Tibial nerve (tissue), 4 donors: ENCODE results near the gene IGIP. TPM values are rescaled to one million over a fixed set of nuclear protein-coding genes. Genes with fewer than 3 reads are reported as not detected.

ENCODE experiments used
- DNase-seq, 2 donors: peaks; one replicate each; pipeline ENCODE4 v3.0.0-alpha.2; 2019; ENCODE audit warnings: low spot score in 2 of 2
- H3K27ac ChIP-seq, 4 donors: fragments of 200-600 bp; sonication (generic) in 3 of 4; one replicate each; pipeline ENCODE4 v1.5.1; 2017 to 2019; ENCODE audit warnings: mild to moderate bottlenecking in 1 of 4
- H3K27me3 ChIP-seq, 2 donors: fragments of 200-600 bp; sonication (generic) in 1 of 2; one replicate each; pipeline versions ENCODE4 v1.5.1 to v1.6.0; 2017 to 2019
- H3K36me3 ChIP-seq, 3 donors: fragments of 200-600 bp; sonication (generic); one replicate each; pipeline ENCODE4 v1.5.1; 2018 to 2019
- H3K4me1 ChIP-seq, 4 donors: fragments of 200-600 bp; sonication (generic) in 3 of 4; one replicate each; pipeline ENCODE4 v1.5.1; 2017 to 2019
- H3K4me3 ChIP-seq, 4 donors: fragments of 200-600 bp; sonication (generic) in 3 of 4; one replicate each; pipeline ENCODE4 v1.5.1; 2017 to 2019; ENCODE audit warnings: mild to moderate bottlenecking in 1 of 4, moderate library complexity in 1 of 4
- H3K9me3 ChIP-seq, 4 donors: fragments of 200-600 bp; sonication (generic) in 3 of 4; one replicate each; pipeline ENCODE4 v1.5.1; 2017 to 2019
- EP300 ChIP-seq, 2 donors: sonication (generic); formaldehyde crosslinking; IDR thresholded peaks; one replicate each; pipeline ENCODE4 v1.6.1; 2017; ENCODE audit warnings: antibody characterized with exemption in 2 of 2, mild to moderate bottlenecking in 1 of 2
- POLR2A ChIP-seq, 2 donors: fragments of 450-650 bp; IDR thresholded peaks; one replicate each; pipeline ENCODE4 v1.6.1; 2017; ENCODE audit warnings: antibody characterized with exemption in 2 of 2, mild to moderate bottlenecking in 2 of 2, moderate library complexity in 2 of 2
- WGBS, 2 donors: methylation state at CpG; one replicate each; pipeline ENCODE4 v1.1.5; 2018; 5-methylcytosine and 5-hydroxymethylcytosine counted together
- total RNA-seq, 4 donors: library from RNA; depleted of rRNA; stranded (reverse); fragments of >200 nt; gene quantifications; one replicate each; pipeline ENCODE4 v1.1.0, GENCODE V29; 2016
- TF ChIP-seq, protein P1 (sequence below), 5 experiments: fragments of 200-600 bp in 3 of 5; fragments of 450-650 bp in 2 of 5; sonication (generic) in 3 of 5; IDR thresholded peaks; one replicate each; pipeline ENCODE4 v1.5.1; 2016 to 2019; ENCODE audit warnings: antibody characterized with exemption in 5 of 5, mild to moderate bottlenecking in 3 of 5, moderate library complexity in 2 of 5

The IGIP gene
- total RNA-seq, 4 donors from 2014 or later, result 16.5 to 28.6 (median 27.1) TPM

DNA sequence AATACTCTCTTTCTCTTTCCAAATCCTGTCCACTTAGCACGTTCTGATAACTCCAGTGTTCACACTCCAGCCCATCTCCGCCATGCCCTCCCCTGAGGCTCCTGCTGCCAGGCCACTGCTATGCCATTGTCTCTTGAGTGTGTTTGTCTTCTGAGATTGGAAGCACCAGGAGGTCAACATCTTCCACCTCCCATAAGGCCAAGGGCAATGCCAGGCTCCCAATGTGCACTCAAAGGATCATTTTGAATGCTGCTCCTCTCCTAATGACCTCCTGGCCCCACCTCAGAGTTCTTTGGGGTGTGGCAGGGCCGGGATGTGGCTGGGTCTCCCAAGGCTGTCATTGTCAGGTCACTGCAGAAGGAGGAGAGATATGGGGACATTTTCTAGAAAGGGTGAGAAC is 19.5 kb downstream of the IGIP start:
- no peaks in the 10 kb centered on the region for H3K9me3 ChIP-seq
- TF ChIP-seq, protein P1, sequence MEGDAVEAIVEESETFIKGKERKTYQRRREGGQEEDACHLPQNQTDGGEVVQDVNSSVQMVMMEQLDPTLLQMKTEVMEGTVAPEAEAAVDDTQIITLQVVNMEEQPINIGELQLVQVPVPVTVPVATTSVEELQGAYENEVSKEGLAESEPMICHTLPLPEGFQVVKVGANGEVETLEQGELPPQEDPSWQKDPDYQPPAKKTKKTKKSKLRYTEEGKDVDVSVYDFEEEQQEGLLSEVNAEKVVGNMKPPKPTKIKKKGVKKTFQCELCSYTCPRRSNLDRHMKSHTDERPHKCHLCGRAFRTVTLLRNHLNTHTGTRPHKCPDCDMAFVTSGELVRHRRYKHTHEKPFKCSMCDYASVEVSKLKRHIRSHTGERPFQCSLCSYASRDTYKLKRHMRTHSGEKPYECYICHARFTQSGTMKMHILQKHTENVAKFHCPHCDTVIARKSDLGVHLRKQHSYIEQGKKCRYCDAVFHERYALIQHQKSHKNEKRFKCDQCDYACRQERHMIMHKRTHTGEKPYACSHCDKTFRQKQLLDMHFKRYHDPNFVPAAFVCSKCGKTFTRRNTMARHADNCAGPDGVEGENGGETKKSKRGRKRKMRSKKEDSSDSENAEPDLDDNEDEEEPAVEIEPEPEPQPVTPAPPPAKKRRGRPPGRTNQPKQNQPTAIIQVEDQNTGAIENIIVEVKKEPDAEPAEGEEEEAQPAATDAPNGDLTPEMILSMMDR (IDR thresholded peaks at IDR 0.05), result no peak
- no peak for TF ChIP-seq POLR2A (IDR thresholded peaks at IDR 0.05)
- no peak for TF ChIP-seq EP300 (IDR thresholded peaks at IDR 0.05)
- no peaks in the 10 kb centered on the region for H3K27me3 ChIP-seq
- H3K4me3 ChIP-seq, result peak overlapping the region in 2 of 4 donors; percentile 27 to 47
- DNase-seq, result no peak
- H3K36me3 ChIP-seq, result no peaks in the 10 kb centered on the region
- H3K4me1 ChIP-seq, result peaks cover 0 to 42% (median 18%) of the 10 kb centered on the region in 4 donors
- 79 to 84% methylated on average over 3 of the region's 3 CpGs for WGBS, 2 donors
- H3K27ac ChIP-seq, result no peak overlapping the region

DNA sequence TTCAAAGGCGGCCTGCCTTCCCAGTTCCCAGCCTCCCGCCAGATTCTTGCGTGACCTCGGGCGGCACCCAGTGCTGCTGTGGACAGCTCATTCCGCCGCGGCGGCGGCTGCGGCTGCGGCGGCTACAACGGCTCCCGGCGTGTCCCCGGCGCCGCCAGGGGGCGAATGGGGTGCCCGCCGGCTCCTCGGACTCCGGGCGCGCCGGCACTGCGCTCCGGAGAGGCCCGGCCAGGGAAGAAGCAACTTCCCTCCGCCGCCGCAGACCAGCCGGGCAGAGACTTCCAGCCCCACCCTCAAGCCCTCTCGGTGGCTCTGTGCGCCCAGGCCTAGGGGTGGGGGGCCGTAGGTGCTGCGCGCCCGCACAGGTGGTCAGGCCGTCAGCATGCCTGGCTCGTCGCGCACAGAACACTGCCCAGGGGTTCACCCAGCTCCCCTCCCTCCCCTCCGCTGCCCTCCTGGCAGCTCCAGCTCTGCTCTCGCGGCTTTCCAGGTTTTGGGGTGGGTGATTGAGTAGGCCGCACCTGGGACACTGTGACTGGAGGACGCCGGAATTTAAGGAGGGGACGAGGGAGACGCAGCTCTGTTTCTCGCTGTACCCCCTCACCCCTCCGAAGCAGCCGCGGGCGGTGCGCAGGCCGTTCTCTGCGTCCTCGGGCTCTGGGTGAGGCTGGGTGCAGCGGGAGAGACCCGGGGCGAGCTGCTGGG is 20.2 kb downstream of the IGIP start:
- TF ChIP-seq, protein P1 (IDR thresholded peaks at IDR 0.05), result peak; percentile 67 to 90 (median 85)
- TF ChIP-seq EP300 (IDR thresholded peaks at IDR 0.05) (peak in 1 of 2 donors; percentile 30), POLR2A (IDR thresholded peaks at IDR 0.05) (no peak)
- Histone ChIP-seq H3K4me3 (peak overlapping the region; percentile 19 to 47 (median 36)), H3K9me3 (no peaks in the 10 kb centered on the region), H3K27me3 (no peaks in the 10 kb centered on the region), H3K27ac (no peak overlapping the region), H3K4me1 (peaks cover 0 to 40% (median 13%) of the 10 kb centered on the region in 4 donors), H3K36me3 (no peaks in the 10 kb centered on the region)
- peak; percentile 33 to 37 for DNase-seq
- 8 to 17% methylated on average over 35 to 43 of the region's 64 CpGs for WGBS, 2 donors

DNA sequence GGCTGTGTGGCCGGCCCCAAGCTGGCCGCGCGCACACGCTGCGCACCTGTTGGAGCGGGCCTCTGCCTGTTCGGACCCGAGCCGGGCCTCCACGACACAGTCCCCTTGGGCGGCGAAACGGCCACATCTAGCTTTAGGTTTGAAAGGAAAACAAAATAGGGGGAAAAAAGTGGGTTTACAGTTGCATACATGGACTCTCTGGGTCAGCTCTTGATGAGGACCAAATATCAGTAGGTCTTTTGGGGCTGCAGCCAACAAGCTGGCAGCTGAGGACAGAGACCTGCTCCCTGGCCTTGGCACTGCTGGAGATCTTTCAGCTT is 20.7 kb downstream of the IGIP start:
- no peaks in the 10 kb centered on the region for H3K36me3 ChIP-seq
- no peak overlapping the region for H3K27ac ChIP-seq
- H3K4me3 ChIP-seq, result peak overlapping the region in 2 of 4 donors; percentile 27 to 47
- peaks cover 0 to 40% (median 13%) of the 10 kb centered on the region in 4 donors for H3K4me1 ChIP-seq
- DNase-seq, result no peak
- TF ChIP-seq, protein P1 (IDR thresholded peaks at IDR 0.05), result no peak
- TF ChIP-seq EP300 (IDR thresholded peaks at IDR 0.05), result no peak
- H3K27me3 ChIP-seq, result no peaks in the 10 kb centered on the region
- whole genome bisulfite sequencing, 2 donors, result 56 to 58% methylated on average over 10 to 14 of the region's 14 CpGs
- H3K9me3 ChIP-seq, result no peaks in the 10 kb centered on the region

DNA sequence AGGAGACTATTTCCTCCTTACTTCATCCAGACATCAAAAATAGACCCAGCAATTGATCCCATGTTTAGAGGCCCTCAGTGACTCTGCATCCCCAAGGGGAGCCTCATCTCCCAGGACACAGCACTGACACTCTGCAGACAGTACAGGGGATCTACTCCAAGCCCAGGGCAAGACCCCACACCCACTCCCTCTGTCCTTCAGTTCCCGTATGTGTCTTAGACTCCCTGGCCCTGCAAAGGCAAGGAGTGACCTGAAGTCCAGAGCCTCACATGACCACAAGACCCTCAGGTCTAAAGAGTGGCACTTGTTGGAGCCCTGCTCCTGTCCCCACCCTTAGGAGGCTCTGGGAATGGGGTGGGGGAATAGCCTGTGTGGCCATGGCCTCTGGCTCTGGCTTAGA is 21.7 kb downstream of the IGIP start:
- TF ChIP-seq POLR2A (IDR thresholded peaks at IDR 0.05) (no peak), EP300 (IDR thresholded peaks at IDR 0.05) (no peak)
- TF ChIP-seq, protein P1 (IDR thresholded peaks at IDR 0.05), result no peak
- H3K4me1 ChIP-seq, result peaks cover 0 to 44% (median 13%) of the 10 kb centered on the region in 4 donors
- no peak overlapping the region for H3K27ac ChIP-seq
- WGBS, 2 donors, result 100% methylated on average over 1 of the region's 1 CpG
- no peaks in the 10 kb centered on the region for H3K9me3 ChIP-seq
- H3K4me3 ChIP-seq, result no peak overlapping the region
- H3K36me3 ChIP-seq, result no peaks in the 10 kb centered on the region
- DNase-seq, result no peak
- H3K27me3 ChIP-seq, result no peaks in the 10 kb centered on the region

DNA sequence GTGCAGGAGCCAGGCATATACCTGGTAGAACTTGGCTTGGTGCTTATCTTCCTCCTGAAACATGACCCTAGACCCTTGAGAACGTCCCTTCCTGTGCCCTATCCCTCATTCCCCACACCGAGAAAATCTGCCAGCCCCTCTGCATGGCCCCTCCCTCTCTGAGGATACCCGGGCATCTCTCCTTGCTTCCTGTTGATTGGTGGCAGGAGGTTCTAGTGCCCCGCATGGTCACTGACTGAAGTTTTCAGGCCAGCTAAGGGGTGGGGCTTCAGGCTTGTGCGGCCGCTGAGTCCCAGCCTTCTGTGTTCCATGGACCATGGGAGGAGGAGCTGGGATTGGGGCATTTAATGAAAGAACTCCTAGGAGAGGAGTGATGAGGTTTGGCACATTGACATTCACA is 22.8 kb downstream of the IGIP start:
- Histone ChIP-seq H3K27ac (no peak overlapping the region), H3K27me3 (no peaks in the 10 kb centered on the region), H3K9me3 (no peaks in the 10 kb centered on the region), H3K4me1 (peaks cover 0 to 52% (median 13%) of the 10 kb centered on the region in 4 donors), H3K4me3 (no peak overlapping the region), H3K36me3 (no peaks in the 10 kb centered on the region)
- TF ChIP-seq, protein P1 (IDR thresholded peaks at IDR 0.05), result no peak
- TF ChIP-seq EP300 (IDR thresholded peaks at IDR 0.05), result no peak
- no peak for TF ChIP-seq POLR2A (IDR thresholded peaks at IDR 0.05)
- no peak for DNase-seq
- 21 to 32% methylated on average over 6 of the region's 6 CpGs for WGBS, 2 donors
